K562 (cell line): Measurements from ENCODE around the gene TP53RK. TPM values are rescaled to one million over a fixed set of nuclear protein-coding genes. Genes with fewer than 3 reads are reported as not detected.

Experiments used
- BCOR ChIP-seq: fragments of 450-650 bp; IDR thresholded peaks from 2 replicates; pipeline ENCODE4 v1.6.1; 2016
- CEBPB ChIP-seq: fragments of 450-650 bp; IDR thresholded peaks from 2 replicates; pipeline ENCODE4 v1.6.1; 2016; ENCODE audit warnings: missing genetic modification characterization, missing compliant biosample characterization
- FOXP1 ChIP-seq: sonication (generic); formaldehyde crosslinking; IDR thresholded peaks from 2 replicates; pipeline ENCODE4 v1.8.0; 2022; ENCODE audit warnings: mild to moderate bottlenecking, missing genetic modification reagents
- JUND ChIP-seq, 2 experiments: IDR thresholded peaks; 2 replicates in 1 of 2; 3 replicates in 1 of 2; pipeline ENCODE4 v1.6.1; 2011; ENCODE audit warnings: borderline replicate concordance in 2 of 2, low read depth in 2 of 2, low read length in 2 of 2, improper control_type of control experiment in 1 of 2, missing biosample characterization in 1 of 2, missing genetic modification characterization in 1 of 2, missing genetic modification reagents in 1 of 2
- MAFF ChIP-seq: IDR thresholded peaks from 2 replicates; pipeline ENCODE4 v1.6.1; 2012; ENCODE audit warnings: low read length, improper control_type of control experiment
- MXD1 ChIP-seq: fragments of 250-450 bp; sonication (Bioruptor Pico); IDR thresholded peaks from 2 replicates; pipeline ENCODE4 v1.8.0; 2021; ENCODE audit warnings: borderline replicate concordance, mild to moderate bottlenecking, moderate library complexity; ENCODE audit not compliant: poor library complexity, severe bottlenecking
- RAD21 ChIP-seq, 2 experiments: fragments of 250-450 bp in 1 of 2; fragments of 450-650 bp in 1 of 2; sonication (Bioruptor Pico) in 1 of 2; formaldehyde crosslinking in 1 of 2; IDR thresholded peaks in 1 of 2; conservative IDR thresholded peaks in 1 of 2; 2 replicates each; pipeline versions ENCODE4 v1.4.0 to v1.8.0; 2020 to 2022; ENCODE audit warnings: mild to moderate bottlenecking in 2 of 2, moderate library complexity in 1 of 2
- REST ChIP-seq, 2 experiments: fragments of 450-650 bp; formaldehyde crosslinking in 1 of 2; IDR thresholded peaks; 2 replicates each; pipeline versions ENCODE4 v1.4.0 to v1.6.1; 2014 to 2020; ENCODE audit warnings: mild to moderate bottlenecking in 2 of 2, borderline replicate concordance in 1 of 2, low read depth in 1 of 2
- SIN3A ChIP-seq, 2 experiments: fragments of 150-350 bp in 1 of 2; IDR thresholded peaks; 2 replicates each; pipeline ENCODE4 v1.6.1; 2011 to 2016; ENCODE audit warnings: borderline replicate concordance in 2 of 2, low read depth in 2 of 2, low read length in 2 of 2, mild to moderate bottlenecking in 2 of 2, moderate library complexity in 2 of 2; ENCODE audit not compliant: control insufficient read depth in 1 of 2
- SMC3 ChIP-seq: conservative IDR thresholded peaks from 2 replicates; pipeline ENCODE4 v1.6.1; 2011; ENCODE audit warnings: low read depth, low read length, improper control_type of control experiment; ENCODE audit not compliant: insufficient read depth
- STAG1 ChIP-seq: sonication (generic); formaldehyde crosslinking; IDR thresholded peaks from 2 replicates; pipeline ENCODE4 v1.5.0; 2020; ENCODE audit warnings: missing genetic modification reagents, borderline replicate concordance
- THRA ChIP-seq: fragments of 450-650 bp; IDR thresholded peaks from 2 replicates; pipeline ENCODE4 v1.6.1; 2017; ENCODE audit warnings: mild to moderate bottlenecking, moderate library complexity
- THRAP3 ChIP-seq: fragments of 450-650 bp; IDR thresholded peaks from 2 replicates; pipeline ENCODE4 v1.6.1; 2016; ENCODE audit warnings: mild to moderate bottlenecking, inconsistent platforms, borderline replicate concordance
- ZNF174 ChIP-seq: fragments of 250-450 bp; sonication (Bioruptor Pico); IDR thresholded peaks from 2 replicates; pipeline ENCODE4 v1.4.0; 2020; ENCODE audit warnings: mild to moderate bottlenecking
- polyA plus RNA-seq, 8 experiments: library from polyadenylated mRNA; depleted of rRNA in 4 of 8; stranded (reverse) in 5 of 8; unstranded in 3 of 8; fragments of >200 nt; fragmentation: Nextera tagmentation in 2 of 8; fragmentation: Illumina TruSeq in 1 of 8; extraction: Ambion mirVana in 2 of 8; extraction: Trizol in 1 of 8; gene quantifications; 2 replicates each; pipeline versions ENCODE4 v1.2.1 to v1.2.3, GENCODE V29; 2011 to 2014; ENCODE audit warnings: inconsistent platforms in 1 of 8, missing spikeins in 1 of 8
- total RNA-seq, 7 experiments: library from RNA; depleted of rRNA in 6 of 7; stranded (reverse); fragments of >200 nt in 6 of 7; fragmentation: Illumina TruSeq in 2 of 7; extraction: Trizol in 2 of 7; gene quantifications; 2 replicates each; pipeline versions ENCODE4 v1.2.1 to v1.2.3, GENCODE V29; 2011 to 2021; ENCODE audit warnings: low replicate concordance in 1 of 7

TP53RK gene
- total and polyA plus RNA-seq, 9 of the 15 experiments (the other 6 are each of a cell fraction or from before 2014, with no cell fraction given) = 2.9 to 43.5 (median 17.2) TPM

GRCh38 chr20:46699651-46700359, 10.6 kb upstream of the TP53RK start (continued):
- TF ChIP-seq FOXP1 (CRISPR knock-in tag) (no peak), SIN3A (IDR thresholded peaks at IDR 0.05; ENCODE audit: borderline replicate concordance in 2 of 2, control insufficient read depth in 1 of 2, low read depth in 2 of 2, low read length in 2 of 2) (no peak), REST (IDR thresholded peaks at IDR 0.05; ENCODE audit: borderline replicate concordance) (peak; percentile 67; the same call in 1 of the 2 replicates), REST (CRISPR knock-in tag; IDR thresholded peaks at IDR 0.05; ENCODE audit: low read depth) (no peak), MXD1 (CRISPR knock-in tag) (no peak), ZNF174 (CRISPR knock-in tag) (no peak), MAFF (no peak), STAG1 (CRISPR knock-in tag) (peak; percentile 38; the same call in 1 of the 2 replicates), JUND (IDR thresholded peaks at IDR 0.05; ENCODE audit: borderline replicate concordance, low read depth, low read length) (peak; percentile 27; the same call in 1 of the 2 replicates), JUND (tag; IDR thresholded peaks at IDR 0.05; ENCODE audit: borderline replicate concordance, low read depth, low read length) (no peak), THRAP3 (no peak), THRA (no peak), BCOR (peak; percentile 84; the same call in 1 of the 2 replicates), RAD21 (CRISPR knock-in tag; conservative IDR thresholded peaks at IDR 0.05 in 1 of 2, IDR thresholded peaks at IDR 0.05 in 1 of 2) (peak; percentile 45 to 79), SMC3 (peak; percentile 54), CEBPB (peak; percentile 21; the same call in 1 of the 2 replicates)
